ENCODE data around the gene CLVS2. TPM values are rescaled to one million over a fixed set of nuclear protein-coding genes. Genes with fewer than 3 reads are reported as not detected.
A peak's percentile ranks its signal among the peaks of the same experiment; 100 is the strongest.

Gene CLVS2, protein sequence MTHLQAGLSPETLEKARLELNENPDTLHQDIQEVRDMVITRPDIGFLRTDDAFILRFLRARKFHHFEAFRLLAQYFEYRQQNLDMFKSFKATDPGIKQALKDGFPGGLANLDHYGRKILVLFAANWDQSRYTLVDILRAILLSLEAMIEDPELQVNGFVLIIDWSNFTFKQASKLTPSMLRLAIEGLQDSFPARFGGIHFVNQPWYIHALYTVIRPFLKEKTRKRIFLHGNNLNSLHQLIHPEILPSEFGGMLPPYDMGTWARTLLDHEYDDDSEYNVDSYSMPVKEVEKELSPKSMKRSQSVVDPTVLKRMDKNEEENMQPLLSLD
- polyA plus RNA-seq (not detected in 3 replicates), polyA minus RNA-seq (not detected in 3 replicates)
- not detected for polyA plus RNA-seq (2011; ENCODE audit: low read depth)
- not detected in 2 replicates for polyA plus RNA-seq (2011; cell fraction: cytosol; rRNA removed)
- not detected in 2 replicates for polyA plus RNA-seq (2011; cell fraction: nucleus; rRNA removed)
- polyA plus RNA-seq (2012; ENCODE audit: low replicate concordance), result not detected in 2 replicates
- not detected for polyA minus RNA-seq (2011; cell fraction: cytosol; rRNA and poly(A)+ RNA removed)
- not detected in 2 replicates for polyA minus RNA-seq (2011; cell fraction: nucleus; rRNA and poly(A)+ RNA removed)

DNA sequence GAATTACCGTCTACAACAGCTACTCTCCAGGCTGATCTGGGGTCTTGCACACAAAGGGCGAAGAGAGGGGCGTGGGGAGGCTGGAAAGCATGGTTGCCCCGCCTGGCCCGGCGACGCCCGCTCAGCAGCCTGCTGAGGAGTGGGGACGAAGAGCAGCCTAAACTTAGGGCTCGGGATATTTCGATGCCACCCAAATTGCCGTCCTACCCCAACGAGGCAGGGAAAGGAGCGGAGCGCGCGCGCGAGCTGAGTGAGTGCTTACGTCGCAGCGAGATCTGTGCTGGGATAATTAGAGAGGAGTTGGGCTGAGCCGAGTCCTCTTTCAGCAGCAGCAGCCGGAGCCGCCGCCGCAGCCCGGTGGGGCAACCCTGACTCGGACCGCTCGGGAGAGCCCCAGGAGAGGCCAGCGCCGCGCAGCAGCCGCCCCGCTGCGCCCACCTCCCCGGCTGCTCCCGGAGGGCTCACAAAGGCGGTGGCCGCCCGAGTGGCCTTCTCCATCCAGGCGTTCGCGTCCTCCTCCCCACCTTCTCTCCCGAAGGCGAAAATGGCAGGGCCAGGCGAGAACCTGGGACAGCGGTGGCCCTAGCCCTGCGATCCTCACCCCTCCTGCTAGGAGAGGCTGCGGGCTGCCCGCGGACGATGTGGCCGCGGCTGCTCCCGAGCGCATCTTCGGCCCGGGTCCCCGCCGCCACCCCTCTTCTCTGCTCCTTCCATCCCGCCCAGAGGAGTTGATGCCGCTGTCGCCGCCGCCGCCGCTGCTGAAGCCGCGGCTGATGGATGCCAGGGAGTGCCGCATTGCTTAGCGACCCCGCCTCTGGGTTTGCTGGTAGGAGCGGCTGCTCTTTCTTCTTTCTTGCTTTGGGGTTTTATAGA lies at the start of gene CLVS2:
Gene CLVS2 (plus strand): TSS at position 315 of the 873 bp plus-strand sequence. CDS start 1,543 bp downstream, outside the sequence.
- Histone ChIP-seq H3K4me3 (ENCODE audit: control insufficient read depth in 2 of 3, extremely low read depth in 1 of 3, insufficient read depth in 2 of 3, low read depth in 1 of 3, low read length in 3 of 3) (peak within 1 kb of the TSS in 1 of 3 experiments; percentile 20), H2AFZ (ENCODE audit: control insufficient read depth, low read length) (peak within 1 kb of the TSS; percentile 22), H3K9me1 (ENCODE audit: control insufficient read depth, extremely low read depth, insufficient read depth, low read length) (no peaks in the 10 kb centered on the region), H3K9me3 (ENCODE audit: control insufficient read depth, low read depth, low read length) (no peaks in the 10 kb centered on the region), H3K4me1 (ENCODE audit: control insufficient read depth, extremely low read depth, insufficient read depth, low read length) (peaks cover 4% of the 10 kb centered on the region), H3K27me3 (ENCODE audit: control insufficient read depth, extremely low read depth, insufficient read depth, low read length) (peaks cover 33% of the 10 kb centered on the region), H3K4me2 (ENCODE audit: control insufficient read depth, extremely low read depth, insufficient read depth, low read depth, low read length) (peak within 1 kb of the TSS; percentile 37), H3K27ac (ENCODE audit: control insufficient read depth, insufficient read depth, low read length) (no peak within 1 kb of the TSS), H3K9ac (ENCODE audit: control insufficient read depth, extremely low read depth, insufficient read depth, low read length) (no peak within 1 kb of the TSS), H3K36me3 (ENCODE audit: control insufficient read depth in 2 of 2, extremely low read depth in 1 of 2, insufficient read depth in 2 of 2, low read length in 2 of 2) (no peaks in the 10 kb centered on the region), H3K79me2 (ENCODE audit: control insufficient read depth, insufficient read depth, low read length) (no peaks in the 10 kb centered on the region), H4K20me1 (ENCODE audit: control insufficient read depth, extremely low read depth, insufficient read depth, low read length) (no peaks in the 10 kb centered on the region)
- TF ChIP-seq, protein P1, sequence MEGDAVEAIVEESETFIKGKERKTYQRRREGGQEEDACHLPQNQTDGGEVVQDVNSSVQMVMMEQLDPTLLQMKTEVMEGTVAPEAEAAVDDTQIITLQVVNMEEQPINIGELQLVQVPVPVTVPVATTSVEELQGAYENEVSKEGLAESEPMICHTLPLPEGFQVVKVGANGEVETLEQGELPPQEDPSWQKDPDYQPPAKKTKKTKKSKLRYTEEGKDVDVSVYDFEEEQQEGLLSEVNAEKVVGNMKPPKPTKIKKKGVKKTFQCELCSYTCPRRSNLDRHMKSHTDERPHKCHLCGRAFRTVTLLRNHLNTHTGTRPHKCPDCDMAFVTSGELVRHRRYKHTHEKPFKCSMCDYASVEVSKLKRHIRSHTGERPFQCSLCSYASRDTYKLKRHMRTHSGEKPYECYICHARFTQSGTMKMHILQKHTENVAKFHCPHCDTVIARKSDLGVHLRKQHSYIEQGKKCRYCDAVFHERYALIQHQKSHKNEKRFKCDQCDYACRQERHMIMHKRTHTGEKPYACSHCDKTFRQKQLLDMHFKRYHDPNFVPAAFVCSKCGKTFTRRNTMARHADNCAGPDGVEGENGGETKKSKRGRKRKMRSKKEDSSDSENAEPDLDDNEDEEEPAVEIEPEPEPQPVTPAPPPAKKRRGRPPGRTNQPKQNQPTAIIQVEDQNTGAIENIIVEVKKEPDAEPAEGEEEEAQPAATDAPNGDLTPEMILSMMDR (optimal IDR thresholded peaks at IDR 0.05 in 1 of 3, IDR thresholded peaks at IDR 0.05 in 1 of 3, conservative IDR thresholded peaks at IDR 0.05 in 1 of 3; ENCODE audit: extremely low read depth in 1 of 3, insufficient read depth in 2 of 3, low read length in 3 of 3), result no peak
- peak; percentile 92 for TF ChIP-seq EZH2 (IDR thresholded peaks at IDR 0.05; ENCODE audit: low read length)
- dilution Hi-C loops (cut with MboI; ENCODE audit: extremely low pct_ligation_motif_present, low sequenced_read_pairs), result no loop called here
- DNase-seq (ENCODE audit: low read depth, low spot score) (no peak), FAIRE-seq (no peak)

DNA sequence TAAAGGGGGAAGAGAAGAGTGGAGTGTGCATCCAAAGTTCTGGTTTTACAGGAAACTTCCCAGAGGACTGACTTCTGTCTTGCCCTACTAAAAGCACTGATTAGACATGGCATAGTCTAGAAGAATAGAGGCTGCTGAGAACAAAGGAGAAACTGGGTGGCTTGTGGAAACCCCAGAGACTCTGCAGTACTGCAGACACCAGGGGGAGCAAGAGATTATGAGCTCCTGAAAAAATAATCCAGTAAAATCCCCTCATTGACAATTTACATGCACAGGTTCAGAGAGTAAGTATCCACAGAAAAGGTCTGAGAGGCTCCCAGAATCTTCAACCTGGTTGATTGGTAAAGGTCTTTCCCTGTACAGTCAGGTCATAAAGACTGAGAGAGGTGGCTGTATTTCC lies 48.7 kb upstream of the CLVS2 start:
- Histone ChIP-seq H3K4me3 (ENCODE audit: control insufficient read depth in 2 of 3, extremely low read depth in 1 of 3, insufficient read depth in 2 of 3, low read depth in 1 of 3, low read length in 3 of 3) (no peak overlapping the region), H3K4me1 (ENCODE audit: control insufficient read depth, extremely low read depth, insufficient read depth, low read length) (no peaks in the 10 kb centered on the region), H3K9me3 (ENCODE audit: control insufficient read depth, low read depth, low read length) (no peaks in the 10 kb centered on the region), H4K20me1 (ENCODE audit: control insufficient read depth, extremely low read depth, insufficient read depth, low read length) (no peaks in the 10 kb centered on the region), H3K9ac (ENCODE audit: control insufficient read depth, extremely low read depth, insufficient read depth, low read length) (no peak overlapping the region), H3K27ac (ENCODE audit: control insufficient read depth, insufficient read depth, low read length) (no peak overlapping the region), H3K27me3 (ENCODE audit: control insufficient read depth, extremely low read depth, insufficient read depth, low read length) (no peaks in the 10 kb centered on the region), H3K36me3 (ENCODE audit: control insufficient read depth in 2 of 2, extremely low read depth in 1 of 2, insufficient read depth in 2 of 2, low read length in 2 of 2) (no peaks in the 10 kb centered on the region), H2AFZ (ENCODE audit: control insufficient read depth, low read length) (no peak overlapping the region), H3K9me1 (ENCODE audit: control insufficient read depth, extremely low read depth, insufficient read depth, low read length) (no peaks in the 10 kb centered on the region), H3K4me2 (ENCODE audit: control insufficient read depth, extremely low read depth, insufficient read depth, low read depth, low read length) (no peak overlapping the region), H3K79me2 (ENCODE audit: control insufficient read depth, insufficient read depth, low read length) (no peaks in the 10 kb centered on the region)
- dilution Hi-C loops (cut with MboI; ENCODE audit: extremely low pct_ligation_motif_present, low sequenced_read_pairs), result no loop called here
- TF ChIP-seq EZH2 (IDR thresholded peaks at IDR 0.05; ENCODE audit: low read length), result no peak
- TF ChIP-seq, protein P1 (optimal IDR thresholded peaks at IDR 0.05 in 1 of 3, IDR thresholded peaks at IDR 0.05 in 1 of 3, conservative IDR thresholded peaks at IDR 0.05 in 1 of 3; ENCODE audit: extremely low read depth in 1 of 3, insufficient read depth in 2 of 3, low read length in 3 of 3), result peak; percentile 36 to 59 (median 38)
- DNase-seq (ENCODE audit: low read depth, low spot score), result no peak
- FAIRE-seq, result no peak

Measured in keratinocyte (primary cell).